Measurements from ENCODE around the gene SLC7A11.

The SLC7A11 gene

DNA sequence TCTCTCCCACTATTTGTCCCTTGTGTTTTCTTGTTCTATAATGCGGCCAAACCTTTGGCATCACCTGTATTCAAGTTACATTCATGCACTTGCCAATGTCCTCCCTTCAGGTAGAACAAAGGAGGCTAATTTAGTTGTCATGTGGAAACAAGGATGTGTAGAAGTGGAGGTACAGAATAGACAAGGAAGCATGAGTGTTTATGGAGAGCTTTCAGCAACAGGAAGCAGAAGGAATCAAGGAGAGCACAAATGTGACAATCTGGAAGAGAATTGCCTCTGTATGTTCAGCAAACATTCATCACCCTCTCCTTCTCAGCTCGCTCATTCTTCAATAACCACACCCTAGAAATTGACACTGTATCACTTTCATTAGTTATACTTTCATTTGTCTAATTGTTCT is 103.4 kb downstream of the SLC7A11 start:
- Histone ChIP-seq H3K9ac (ENCODE audit: low read depth, low read length) (no peak overlapping the region), H3K36me3 (ENCODE audit: control insufficient read depth, insufficient read depth, low read length) (no peaks in the 10 kb centered on the region), H3K4me1 (ENCODE audit: control insufficient read depth, insufficient read depth, low read length) (no peaks in the 10 kb centered on the region), H3K9me3 (ENCODE audit: control insufficient read depth, insufficient read depth, low read length) (no peaks in the 10 kb centered on the region), H3K4me3 (ENCODE audit: low read depth, low read length) (no peak overlapping the region), H3K27me3 (ENCODE audit: control insufficient read depth, insufficient read depth, low read length) (no peaks in the 10 kb centered on the region)

DNA sequence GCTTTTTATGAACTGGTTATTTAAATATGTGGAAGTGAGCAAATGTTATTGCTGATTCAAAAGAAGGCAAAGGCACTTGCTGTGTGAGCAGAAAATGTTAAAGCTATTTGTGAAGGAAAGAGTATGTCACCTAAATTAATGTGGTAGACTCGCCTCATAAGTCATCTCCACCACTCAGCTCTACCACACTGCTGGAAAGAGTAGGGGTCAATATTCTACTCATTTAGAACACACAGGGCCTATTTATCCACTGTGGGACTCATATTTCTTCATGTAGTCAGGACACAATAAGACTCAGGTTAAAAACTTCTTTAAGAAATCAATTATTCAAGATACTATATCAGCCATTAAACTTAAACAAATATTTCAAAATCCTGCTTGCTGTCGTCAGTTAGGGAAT is 106.5 kb downstream of the SLC7A11 start:
- no peak overlapping the region for H3K4me3 ChIP-seq (ENCODE audit: low read depth, low read length)
- H3K9ac ChIP-seq (ENCODE audit: low read depth, low read length), result no peak overlapping the region
- H3K27me3 ChIP-seq (ENCODE audit: control insufficient read depth, insufficient read depth, low read length), result no peaks in the 10 kb centered on the region
- H3K4me1 ChIP-seq (ENCODE audit: control insufficient read depth, insufficient read depth, low read length), result no peaks in the 10 kb centered on the region
- no peaks in the 10 kb centered on the region for H3K36me3 ChIP-seq (ENCODE audit: control insufficient read depth, insufficient read depth, low read length)
- no peaks in the 10 kb centered on the region for H3K9me3 ChIP-seq (ENCODE audit: control insufficient read depth, insufficient read depth, low read length)

DNA sequence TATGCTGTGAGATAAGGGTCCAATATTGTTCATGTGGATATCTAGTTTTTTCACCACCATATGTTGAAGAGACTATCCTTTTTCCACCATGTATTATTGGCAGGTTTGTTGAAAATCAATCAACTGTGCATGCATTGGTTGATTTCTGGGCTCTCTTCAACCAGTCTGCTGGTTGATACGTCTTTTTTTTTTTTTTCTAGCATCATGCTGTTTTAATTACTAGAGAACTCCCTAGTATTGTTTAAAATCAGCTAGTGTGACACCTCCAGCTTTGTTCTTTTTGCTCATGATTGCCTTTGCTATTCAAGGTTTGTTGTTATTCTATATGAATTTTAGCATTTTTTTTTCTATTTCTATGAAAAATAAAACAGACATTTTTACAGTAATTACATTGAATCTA is 123.9 kb downstream of the SLC7A11 start:
- no peak overlapping the region for H3K9ac ChIP-seq (ENCODE audit: low read depth, low read length)
- H3K9me3 ChIP-seq (ENCODE audit: control insufficient read depth, insufficient read depth, low read length), result no peaks in the 10 kb centered on the region
- no peak overlapping the region for H3K4me3 ChIP-seq (ENCODE audit: low read depth, low read length)
- H3K4me1 ChIP-seq (ENCODE audit: control insufficient read depth, insufficient read depth, low read length), result peaks cover 8% of the 10 kb centered on the region
- no peaks in the 10 kb centered on the region for H3K27me3 ChIP-seq (ENCODE audit: control insufficient read depth, insufficient read depth, low read length)
- H3K36me3 ChIP-seq (ENCODE audit: control insufficient read depth, insufficient read depth, low read length), result no peaks in the 10 kb centered on the region

GRCh38 chr4:138115053-138115452 is 127.1 kb downstream of the SLC7A11 start:
- Histone ChIP-seq H3K4me3 (ENCODE audit: low read depth, low read length) (no peak overlapping the region), H3K9ac (ENCODE audit: low read depth, low read length) (no peak overlapping the region), H3K36me3 (ENCODE audit: control insufficient read depth, insufficient read depth, low read length) (no peaks in the 10 kb centered on the region), H3K9me3 (ENCODE audit: control insufficient read depth, insufficient read depth, low read length) (no peaks in the 10 kb centered on the region), H3K27me3 (ENCODE audit: control insufficient read depth, insufficient read depth, low read length) (no peaks in the 10 kb centered on the region), H3K4me1 (ENCODE audit: control insufficient read depth, insufficient read depth, low read length) (peaks cover 17% of the 10 kb centered on the region)

DNA sequence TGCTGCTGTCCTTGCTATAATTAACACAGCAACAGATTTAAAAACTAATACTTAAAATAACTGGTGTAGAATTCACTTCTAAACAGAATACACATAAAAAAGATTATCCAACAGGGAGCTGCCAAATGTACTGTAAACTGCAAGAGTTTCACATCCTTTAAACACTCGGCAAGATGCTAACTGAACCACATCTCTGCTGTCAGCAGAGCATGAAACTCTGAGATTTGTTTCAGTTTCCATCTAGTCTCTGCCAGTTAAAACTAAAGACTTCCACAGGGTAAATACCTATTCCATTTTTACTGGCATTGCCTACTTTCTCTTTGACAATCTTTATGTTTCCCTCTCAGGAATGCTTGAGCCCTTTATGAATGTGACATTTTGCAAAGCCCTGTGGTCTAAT is 127.7 kb downstream of the SLC7A11 start:
- Histone ChIP-seq H3K9me3 (ENCODE audit: control insufficient read depth, insufficient read depth, low read length) (no peaks in the 10 kb centered on the region), H3K4me1 (ENCODE audit: control insufficient read depth, insufficient read depth, low read length) (peaks cover 17% of the 10 kb centered on the region), H3K36me3 (ENCODE audit: control insufficient read depth, insufficient read depth, low read length) (no peaks in the 10 kb centered on the region), H3K27me3 (ENCODE audit: control insufficient read depth, insufficient read depth, low read length) (no peaks in the 10 kb centered on the region), H3K4me3 (ENCODE audit: low read depth, low read length) (no peak overlapping the region), H3K9ac (ENCODE audit: low read depth, low read length) (no peak overlapping the region)

All from iPS-15b (cell line).